GM12872 (cell line): Measurements from ENCODE around the gene CSTB.

ENCODE experiments used
- TF ChIP-seq, protein P1 (sequence below): IDR thresholded peaks from 3 replicates; pipeline ENCODE4 v1.5.1; 2011; ENCODE audit warnings: low read depth, mild to moderate bottlenecking, low read length, moderate library complexity; ENCODE audit not compliant: insufficient read depth

Gene CSTB

DNA sequence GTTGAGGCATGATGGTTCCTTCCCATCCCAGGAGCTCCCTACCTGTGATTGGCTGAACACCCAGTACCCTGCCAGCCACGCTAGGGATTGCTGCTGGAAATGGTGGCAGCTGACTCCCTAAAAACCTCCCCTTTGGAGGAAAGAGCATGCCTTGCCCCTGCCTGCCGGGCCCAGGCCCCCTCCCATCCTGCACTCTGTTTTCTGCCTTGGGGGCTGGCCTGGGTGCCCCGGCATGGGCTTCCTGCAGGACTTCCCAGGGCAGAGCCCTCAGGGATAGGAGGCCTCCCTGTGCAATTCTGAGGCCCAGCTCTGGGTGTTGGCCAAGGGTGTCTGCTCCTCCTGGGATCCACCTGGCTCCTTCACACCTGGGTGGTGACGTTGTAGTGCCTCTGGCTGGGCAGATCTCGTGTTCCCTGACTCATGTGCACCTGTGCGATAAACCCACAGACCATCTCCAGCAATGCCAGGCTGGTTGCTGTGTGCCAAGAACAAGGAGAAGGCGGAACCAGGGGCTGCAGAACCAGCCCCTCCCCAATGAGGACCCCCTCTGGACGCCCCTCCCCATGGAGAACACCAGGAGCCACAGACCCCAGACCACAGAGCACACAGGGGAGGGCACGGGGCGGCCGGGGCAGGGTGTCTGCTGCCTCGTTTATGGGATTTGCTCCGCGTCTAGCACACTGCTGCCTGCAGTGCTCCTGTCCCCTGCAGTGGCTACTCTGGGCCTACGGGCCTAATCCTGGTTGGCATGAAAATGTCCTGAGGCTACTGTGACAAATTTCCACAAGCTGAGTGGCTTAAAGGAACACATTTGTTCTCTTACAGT is 13.6 kb downstream of the CSTB start:
- TF ChIP-seq, protein P1, sequence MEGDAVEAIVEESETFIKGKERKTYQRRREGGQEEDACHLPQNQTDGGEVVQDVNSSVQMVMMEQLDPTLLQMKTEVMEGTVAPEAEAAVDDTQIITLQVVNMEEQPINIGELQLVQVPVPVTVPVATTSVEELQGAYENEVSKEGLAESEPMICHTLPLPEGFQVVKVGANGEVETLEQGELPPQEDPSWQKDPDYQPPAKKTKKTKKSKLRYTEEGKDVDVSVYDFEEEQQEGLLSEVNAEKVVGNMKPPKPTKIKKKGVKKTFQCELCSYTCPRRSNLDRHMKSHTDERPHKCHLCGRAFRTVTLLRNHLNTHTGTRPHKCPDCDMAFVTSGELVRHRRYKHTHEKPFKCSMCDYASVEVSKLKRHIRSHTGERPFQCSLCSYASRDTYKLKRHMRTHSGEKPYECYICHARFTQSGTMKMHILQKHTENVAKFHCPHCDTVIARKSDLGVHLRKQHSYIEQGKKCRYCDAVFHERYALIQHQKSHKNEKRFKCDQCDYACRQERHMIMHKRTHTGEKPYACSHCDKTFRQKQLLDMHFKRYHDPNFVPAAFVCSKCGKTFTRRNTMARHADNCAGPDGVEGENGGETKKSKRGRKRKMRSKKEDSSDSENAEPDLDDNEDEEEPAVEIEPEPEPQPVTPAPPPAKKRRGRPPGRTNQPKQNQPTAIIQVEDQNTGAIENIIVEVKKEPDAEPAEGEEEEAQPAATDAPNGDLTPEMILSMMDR: no peak

DNA sequence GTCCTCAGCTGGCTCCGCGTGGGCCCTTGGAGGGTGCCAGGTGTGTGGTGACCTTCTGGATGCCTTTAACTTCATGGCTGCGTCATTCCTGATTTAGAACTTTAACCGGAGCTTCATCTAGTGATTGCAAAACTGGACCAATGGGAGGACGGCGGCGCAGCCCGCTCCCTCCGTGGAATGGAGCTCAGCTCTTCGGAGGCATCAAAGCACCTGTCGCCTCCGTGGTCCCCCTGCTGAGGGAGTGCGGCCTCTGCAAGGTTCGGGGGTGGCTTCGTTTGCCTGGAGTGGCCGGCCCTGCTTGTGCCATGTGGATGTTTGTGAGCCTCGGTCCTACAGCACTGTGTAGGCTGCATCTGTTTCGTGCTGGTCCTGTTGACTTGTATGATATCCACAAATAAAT is 14.2 kb downstream of the CSTB start:
- TF ChIP-seq, protein P1: no peak

DNA sequence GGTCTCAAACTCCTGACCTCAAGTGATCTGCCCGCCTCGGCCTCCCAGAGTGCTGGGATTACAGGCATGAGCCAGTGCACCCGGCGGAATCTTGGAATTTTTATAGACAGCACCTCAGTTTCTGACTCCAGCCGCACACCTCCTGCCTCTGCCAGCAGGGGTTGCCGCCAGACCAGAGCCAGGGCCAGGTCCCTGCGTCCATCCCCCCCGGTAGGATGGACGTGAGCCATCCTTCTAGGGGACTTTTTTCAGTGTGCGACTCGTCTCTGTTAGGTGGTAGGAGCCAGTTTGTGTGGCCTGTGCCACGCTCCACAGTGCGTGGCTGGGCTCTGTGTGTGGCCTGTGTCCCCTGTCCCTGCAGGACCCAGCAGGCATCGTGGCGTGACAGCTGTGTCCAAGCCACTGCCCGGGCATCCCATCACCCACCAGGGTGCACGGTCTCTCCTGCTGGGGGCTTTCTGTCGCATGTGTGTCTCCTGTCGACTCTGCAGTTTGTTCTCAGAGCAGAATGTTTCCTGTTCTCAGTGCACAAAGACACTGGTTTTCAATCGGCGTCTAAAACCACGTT is 15.6 kb downstream of the CSTB start:
- TF ChIP-seq, protein P1: no peak

DNA sequence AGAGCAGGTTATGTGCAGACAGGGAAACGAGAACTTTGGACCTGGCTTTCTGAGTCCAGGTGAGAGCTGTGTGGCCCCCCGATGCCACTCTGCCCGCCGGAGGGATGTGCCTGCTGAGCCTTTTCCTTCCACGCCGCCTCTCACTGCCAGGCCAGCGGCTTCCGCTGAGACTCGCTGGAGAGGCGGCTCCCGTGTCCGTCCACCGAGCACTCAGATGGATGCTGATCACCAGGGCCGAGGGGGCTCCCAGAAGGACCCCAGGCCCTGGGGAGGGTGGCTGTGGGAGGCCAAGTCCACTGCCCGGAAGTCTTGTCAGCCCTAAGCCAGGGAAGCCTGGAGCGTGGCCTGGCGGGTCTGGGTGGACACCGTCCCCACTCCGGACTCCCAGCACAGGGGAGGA is 16.5 kb downstream of the CSTB start:
- TF ChIP-seq, protein P1: no peak

DNA sequence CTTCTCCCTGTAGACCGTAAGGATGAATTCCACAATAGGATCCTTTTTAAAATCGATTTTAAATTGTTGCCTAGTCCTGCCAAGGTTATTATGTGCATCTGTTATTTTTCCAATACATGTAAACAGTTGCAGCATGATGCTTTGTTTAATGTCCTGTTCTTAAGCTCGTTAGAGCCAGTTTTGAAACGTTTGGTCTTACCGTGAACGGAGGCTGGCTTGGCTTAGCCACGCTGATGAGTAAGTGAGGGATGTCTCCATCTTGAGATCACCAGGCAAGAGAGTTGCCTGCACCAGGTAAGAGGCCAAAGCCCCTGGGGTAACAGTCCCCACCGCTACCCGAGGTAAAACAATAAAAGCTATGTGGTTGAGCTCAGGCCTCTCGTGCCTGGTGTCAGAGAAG is 17.3 kb downstream of the CSTB start:
- TF ChIP-seq, protein P1: no peak

DNA sequence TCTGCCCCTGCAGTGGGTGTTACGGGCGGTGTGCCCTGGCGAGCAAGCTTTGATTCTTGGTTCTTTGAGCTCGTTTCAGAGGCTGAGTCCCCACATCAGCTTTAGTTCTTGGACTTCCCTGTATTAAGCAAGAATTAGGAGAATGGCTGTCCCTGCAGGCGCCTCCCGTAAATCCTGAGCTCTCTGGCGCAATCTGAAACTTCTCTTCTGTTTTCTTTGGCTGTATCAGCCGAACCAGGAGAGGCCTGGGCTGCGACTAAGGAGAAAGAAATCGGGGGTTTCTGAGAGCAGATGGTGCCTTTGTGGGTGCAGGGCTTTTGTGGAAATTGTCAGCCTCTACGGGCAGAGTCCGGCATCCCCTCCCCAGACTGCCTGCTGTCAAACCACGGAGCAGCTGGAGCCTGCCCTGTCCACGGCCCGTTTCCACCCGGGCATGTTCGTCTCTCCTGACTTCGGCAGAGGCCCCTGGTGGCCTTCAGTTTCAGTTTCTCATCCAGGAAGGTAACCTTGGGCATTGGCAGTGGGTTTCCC is 17.9 kb downstream of the CSTB start:
- TF ChIP-seq, protein P1: no peak

DNA sequence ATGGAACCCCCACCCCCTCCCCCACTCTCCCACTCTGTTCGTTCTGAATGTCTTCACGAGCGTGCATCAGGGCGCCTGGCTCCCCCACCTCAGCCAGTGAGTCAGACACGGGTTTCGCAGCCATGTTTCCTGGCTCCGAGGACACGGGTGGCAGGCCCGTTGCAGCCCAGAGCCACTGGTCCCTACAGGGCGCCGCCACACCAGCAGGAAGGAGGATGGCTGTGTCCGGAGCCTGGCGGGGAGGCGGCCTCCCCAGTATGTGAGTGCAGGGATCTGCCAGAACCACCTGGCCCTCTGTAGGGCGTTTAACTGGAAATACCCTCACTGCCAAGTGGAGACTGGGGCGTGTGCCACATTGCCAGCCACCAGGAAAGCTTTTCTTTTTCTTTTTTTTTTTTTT is 18.5 kb downstream of the CSTB start:
- TF ChIP-seq, protein P1: no peak
